GM12892 (cell line): ENCODE measurements around the gene PAMR1.

Experiments used
- POLR2AphosphoS5 ChIP-seq: IDR thresholded peaks from 2 replicates; pipeline ENCODE4 v1.6.1; 2011; ENCODE audit warnings: low read depth, low read length, control low read depth
- TAF1 ChIP-seq: IDR thresholded peaks from 2 replicates; pipeline ENCODE4 v1.6.1; 2011; ENCODE audit warnings: low read depth, mild to moderate bottlenecking, control low read depth, low read length, borderline replicate concordance

GRCh38 chr11:35486934-35487333 lies 38.5 kb downstream of the PAMR1 start:
- TF ChIP-seq POLR2AphosphoS5 (no peak), TAF1 (no peak)
